HG03521 (cell line): ENCODE results near the gene PPP1R16B.

ENCODE experiments used
- ATAC-seq: cut with Tn5 transposase; IDR thresholded peaks from one replicate; pipeline ENCODE4 v1.9.1; 2021; ENCODE audit warnings: mild to moderate bottlenecking, moderate library complexity; ENCODE audit not compliant: unreplicated experiment

The PPP1R16B gene

GRCh38 chr20:38825901-38826625 lies 20.6 kb downstream of the PPP1R16B start:
- no peak for ATAC-seq

GRCh38 chr20:38827770-38828281 lies 22.3 kb downstream of the PPP1R16B start:
- ATAC-seq: no peak

GRCh38 chr20:38828514-38829295 lies 23.2 kb downstream of the PPP1R16B start:
- no peak for ATAC-seq

- ATAC-seq: no peak
Measured at GRCh38 chr20:38829296-38829875, 23.9 kb downstream of the PPP1R16B start.

GRCh38 chr20:38830356-38830755 lies 24.9 kb downstream of the PPP1R16B start:
- ATAC-seq: no peak

- ATAC-seq: no peak
Measured at GRCh38 chr20:38831049-38831691, 25.7 kb downstream of the PPP1R16B start.

GRCh38 chr20:38831995-38832620 lies 26.6 kb downstream of the PPP1R16B start:
- no peak for ATAC-seq

GRCh38 chr20:38833154-38833856 lies 27.8 kb downstream of the PPP1R16B start:
- ATAC-seq: no peak

- no peak for ATAC-seq
Measured at GRCh38 chr20:38833857-38834164, 28.3 kb downstream of the PPP1R16B start.

- no peak for ATAC-seq
Measured at GRCh38 chr20:38834868-38835267, 29.4 kb downstream of the PPP1R16B start.

- no peak for ATAC-seq
Measured at GRCh38 chr20:38835792-38836191, 30.3 kb downstream of the PPP1R16B start.

- no peak for ATAC-seq
Measured at GRCh38 chr20:38836991-38837390, 31.5 kb downstream of the PPP1R16B start.

- ATAC-seq: no peak
Measured at GRCh38 chr20:38838326-38838725, 32.8 kb downstream of the PPP1R16B start.

GRCh38 chr20:38839563-38839962 lies 34.1 kb downstream of the PPP1R16B start:
- no peak for ATAC-seq

GRCh38 chr20:38840053-38840893 lies 34.8 kb downstream of the PPP1R16B start:
- no peak for ATAC-seq

- ATAC-seq: no peak
Measured at GRCh38 chr20:38840894-38841470, 35.5 kb downstream of the PPP1R16B start.

GRCh38 chr20:38841570-38841969 lies 36.1 kb downstream of the PPP1R16B start:
- no peak for ATAC-seq

- ATAC-seq: peak; percentile 25
Measured at GRCh38 chr20:38842026-38842425, 36.5 kb downstream of the PPP1R16B start.

GRCh38 chr20:38842558-38842981 lies 37.1 kb downstream of the PPP1R16B start:
- peak; percentile 89 for ATAC-seq
